CD1c-positive myeloid dendritic cell (primary cell): ENCODE results near the gene MAX.

Experiments
- DNase-seq: peaks from one replicate; pipeline ENCODE4 v3.0.0-alpha.2; 2016; ENCODE audit errors: extremely low spot score

MAX gene, protein sequence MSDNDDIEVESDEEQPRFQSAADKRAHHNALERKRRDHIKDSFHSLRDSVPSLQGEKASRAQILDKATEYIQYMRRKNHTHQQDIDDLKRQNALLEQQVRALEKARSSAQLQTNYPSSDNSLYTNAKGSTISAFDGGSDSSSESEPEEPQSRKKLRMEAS

DNA sequence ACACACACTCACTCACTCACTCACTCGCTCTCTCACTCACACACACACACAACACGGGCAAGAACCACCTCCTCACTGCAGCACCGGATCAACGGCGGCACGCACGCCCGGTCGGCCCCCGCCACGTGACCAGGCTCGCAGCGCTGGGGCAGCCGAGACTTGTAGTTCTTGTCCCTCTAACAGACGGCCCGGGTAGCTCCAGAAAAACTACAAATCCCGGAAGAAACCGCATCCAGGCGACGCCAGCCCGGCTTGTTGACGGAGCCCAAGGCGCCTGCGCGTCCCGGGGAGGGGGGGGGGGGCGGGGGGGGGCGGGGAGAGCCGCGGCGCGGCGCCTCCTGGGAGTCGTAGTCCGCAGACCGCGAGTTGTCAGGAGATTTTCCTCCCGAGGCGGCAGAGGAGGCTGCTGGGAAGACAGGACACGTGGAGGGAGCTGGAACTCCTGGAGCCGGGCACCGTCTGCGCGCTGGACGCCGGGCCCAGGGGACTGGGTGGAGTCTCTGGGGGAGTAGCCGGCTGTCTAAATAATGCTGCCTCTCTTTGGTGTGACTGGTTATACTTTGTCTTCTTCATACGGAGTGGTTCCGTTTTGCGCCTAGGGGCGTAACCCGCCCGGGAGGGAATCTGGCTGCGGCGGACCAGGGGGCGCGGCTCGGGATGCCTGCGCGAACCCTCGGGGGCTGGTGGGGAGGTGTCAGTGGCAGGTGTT, at the start of gene MAX:
Gene MAX (minus strand): TSS at position 77 of the 709 bp plus-strand sequence. CDS start 178 bp downstream, outside the sequence.
- peak; percentile 99 for DNase-seq

DNA sequence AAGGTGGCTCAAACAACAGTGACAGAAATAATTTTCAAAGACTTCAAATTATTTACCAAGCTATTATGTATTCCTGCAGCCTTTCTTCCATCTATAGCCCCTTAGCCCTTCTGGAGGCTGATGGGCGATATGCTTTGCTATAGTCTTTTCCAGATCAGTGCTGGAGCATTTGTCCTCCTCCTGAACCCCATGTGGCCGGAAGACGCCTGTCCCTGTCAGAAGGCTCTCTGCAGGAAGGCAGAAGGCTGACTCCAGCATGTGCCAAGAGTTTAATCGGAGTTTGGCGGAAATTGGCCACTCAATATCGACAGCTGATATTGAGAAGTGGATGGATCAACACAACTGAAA, 49.3 kb upstream of the MAX start:
- no peak for DNase-seq

DNA sequence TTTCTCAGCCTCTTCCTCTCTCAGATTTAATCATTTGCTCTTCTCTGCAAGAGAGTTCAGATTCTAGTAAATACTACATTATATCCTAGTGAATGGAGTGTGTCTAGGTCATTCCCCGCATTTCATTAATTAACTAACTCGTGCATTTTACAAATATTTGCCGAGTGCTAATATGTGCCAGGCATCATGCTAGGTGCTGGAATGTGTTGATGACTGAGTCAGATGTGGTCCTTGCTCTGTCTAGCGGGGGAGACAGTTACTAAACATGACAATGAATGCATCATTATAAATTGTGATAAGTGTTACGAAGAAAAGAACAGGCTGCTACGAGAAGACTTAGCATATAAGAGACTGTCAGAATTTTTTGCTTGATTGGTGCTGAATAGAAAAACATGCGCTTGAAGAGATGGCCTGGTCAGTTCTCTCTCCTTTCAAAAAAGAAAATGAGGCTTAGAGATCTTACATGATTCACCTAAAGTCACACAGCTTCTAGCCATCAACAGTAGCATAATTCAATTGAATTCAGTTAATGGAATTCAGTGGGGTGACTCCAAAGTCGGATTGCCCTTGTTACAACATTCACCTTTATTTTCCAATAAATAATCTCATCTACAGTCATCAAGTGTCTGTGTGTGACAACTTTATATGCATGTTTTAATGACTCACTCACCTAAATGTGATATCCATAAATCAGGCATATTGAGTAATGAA, 48.7 kb upstream of the MAX start:
- no peak for DNase-seq

DNA sequence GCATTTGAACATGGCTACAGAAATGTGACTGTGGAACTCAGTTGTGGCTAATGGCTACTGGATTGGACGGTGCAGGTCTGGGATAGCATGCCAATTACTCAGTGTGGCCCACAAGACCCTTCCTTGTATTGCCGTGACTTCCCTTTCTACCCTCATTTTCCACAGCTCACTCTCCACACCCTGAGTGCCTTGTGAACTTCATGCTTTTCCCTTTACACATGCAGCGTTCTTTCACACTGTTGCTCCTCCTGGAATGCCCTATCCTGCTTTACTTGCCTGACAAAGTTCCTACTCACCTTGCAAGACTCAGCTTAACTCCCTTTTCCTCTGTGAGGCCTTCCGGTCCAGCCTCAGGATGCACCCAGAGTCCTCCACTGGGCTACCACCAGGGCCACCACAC, 46.8 kb upstream of the MAX start:
- no peak for DNase-seq

DNA sequence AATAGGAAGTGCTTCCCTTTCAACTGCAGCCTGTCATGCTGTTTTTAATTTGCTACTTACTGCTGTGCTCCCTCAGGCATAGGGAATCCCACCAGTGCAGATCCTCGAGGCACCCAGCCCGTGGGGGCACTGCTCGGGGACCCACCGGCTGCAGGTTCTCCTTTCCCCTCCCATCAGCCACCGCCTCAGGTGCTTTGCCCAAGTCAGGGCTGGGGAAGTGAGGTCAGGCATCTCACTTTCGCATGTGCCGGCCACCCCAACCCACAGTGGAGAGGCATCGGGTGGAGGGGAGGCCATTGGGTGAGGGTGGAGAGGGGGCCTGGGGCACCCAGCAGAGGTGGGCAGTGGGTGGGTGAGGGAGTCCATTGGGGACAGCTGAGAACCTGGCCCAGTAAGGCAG, 41.9 kb upstream of the MAX start:
- no peak for DNase-seq

DNA sequence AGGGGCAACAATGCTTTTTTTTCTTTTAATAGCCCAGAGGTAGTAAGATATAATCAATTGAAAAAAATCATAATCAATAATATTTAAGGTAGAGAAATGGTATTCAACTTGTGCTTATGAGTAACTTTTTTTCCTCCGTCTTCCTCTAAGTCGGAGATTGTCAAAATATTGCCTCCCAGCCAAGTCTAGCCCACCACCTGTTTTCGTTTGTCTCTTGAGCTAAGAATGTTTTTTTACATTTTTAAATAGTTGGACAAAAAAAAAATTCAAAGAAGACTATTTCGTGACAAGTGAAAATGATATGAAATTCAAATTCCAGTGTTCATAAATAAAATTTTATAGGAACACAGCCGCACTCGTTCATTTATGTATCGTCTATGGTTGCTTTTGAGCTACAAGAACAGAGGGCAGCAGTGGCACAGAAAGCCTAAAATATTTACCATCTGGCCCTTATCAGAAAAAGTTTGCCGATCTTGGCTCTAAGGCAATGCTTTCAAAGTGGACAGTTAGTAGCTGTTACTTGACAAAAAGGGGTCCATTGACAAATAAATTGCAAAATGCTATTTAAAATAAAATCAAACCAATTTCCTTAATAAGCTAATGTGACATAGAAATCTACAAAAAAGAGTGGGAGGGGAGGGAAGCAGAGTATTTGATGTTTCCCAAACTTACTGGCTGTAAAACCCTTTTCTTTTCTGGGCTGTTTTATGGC, 40.8 kb upstream of the MAX start:
- no peak for DNase-seq

DNA sequence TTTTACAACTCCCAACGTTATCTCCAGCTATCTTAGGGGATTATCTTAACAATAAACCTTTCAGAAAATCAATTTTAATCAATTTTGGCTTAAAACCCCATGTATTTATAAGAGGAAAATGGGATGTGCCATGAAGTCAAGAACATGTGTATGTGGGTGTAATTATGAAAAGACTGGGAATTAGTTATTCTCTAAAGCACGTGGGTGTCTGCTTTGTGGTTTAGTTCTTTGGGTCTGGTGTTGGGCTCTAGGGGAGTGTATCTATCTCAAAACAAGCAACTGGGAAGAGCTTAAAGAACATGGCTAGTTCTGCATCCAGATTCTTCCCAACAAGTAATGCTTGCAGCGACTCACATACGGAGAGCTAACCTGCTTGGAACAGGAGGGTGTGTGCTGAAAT, 40.1 kb upstream of the MAX start:
- DNase-seq = no peak

DNA sequence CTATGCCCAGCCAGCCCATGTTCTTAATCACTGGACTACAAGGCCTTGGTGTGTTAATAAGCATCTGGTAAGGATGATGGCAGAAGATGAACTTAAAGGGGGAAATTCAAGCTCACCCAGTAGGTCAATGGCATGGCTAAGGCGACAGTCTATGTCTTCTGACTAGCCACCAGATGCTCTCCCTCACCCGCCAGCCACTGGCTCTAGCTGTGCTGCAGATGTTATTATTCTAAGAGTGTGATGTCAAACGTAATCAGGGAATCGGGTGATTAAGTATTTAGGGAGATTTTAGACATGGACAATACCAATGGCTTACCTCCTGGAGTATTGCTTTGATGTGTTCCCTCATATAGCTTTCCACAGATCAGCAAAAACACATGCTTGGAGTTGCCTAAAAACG, 39.2 kb upstream of the MAX start:
- no peak for DNase-seq

DNA sequence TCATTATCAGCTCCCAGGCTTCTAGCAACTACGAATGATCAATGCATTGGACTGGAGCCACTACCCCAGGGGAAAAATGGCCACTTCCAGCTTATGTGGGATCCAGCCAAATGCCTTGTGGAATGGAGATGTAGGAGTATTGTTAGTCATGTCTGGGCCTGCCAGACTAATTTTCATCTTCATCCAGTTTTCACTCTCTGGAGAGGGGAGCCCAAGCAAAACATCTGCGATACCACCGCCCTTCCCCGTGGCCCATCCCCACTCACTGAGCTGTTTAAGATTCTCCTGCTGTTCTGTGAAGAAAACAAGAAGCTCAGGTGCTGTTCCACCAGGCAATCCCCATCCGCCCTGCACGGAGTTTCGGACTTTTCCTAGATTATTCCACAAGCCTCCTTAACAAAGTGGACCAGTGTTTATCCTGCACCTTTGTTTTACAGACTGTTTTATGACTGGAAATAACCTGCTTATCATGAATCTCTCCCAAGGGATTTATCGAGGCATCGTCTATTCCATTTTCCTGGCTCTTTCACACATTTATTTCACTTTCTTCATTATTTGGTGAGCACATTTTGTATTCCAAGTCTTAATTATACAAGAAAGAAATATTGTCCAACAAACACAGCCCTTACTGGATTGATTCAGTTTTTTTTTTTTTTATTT, 35.5 kb upstream of the MAX start:
- no peak for DNase-seq

DNA sequence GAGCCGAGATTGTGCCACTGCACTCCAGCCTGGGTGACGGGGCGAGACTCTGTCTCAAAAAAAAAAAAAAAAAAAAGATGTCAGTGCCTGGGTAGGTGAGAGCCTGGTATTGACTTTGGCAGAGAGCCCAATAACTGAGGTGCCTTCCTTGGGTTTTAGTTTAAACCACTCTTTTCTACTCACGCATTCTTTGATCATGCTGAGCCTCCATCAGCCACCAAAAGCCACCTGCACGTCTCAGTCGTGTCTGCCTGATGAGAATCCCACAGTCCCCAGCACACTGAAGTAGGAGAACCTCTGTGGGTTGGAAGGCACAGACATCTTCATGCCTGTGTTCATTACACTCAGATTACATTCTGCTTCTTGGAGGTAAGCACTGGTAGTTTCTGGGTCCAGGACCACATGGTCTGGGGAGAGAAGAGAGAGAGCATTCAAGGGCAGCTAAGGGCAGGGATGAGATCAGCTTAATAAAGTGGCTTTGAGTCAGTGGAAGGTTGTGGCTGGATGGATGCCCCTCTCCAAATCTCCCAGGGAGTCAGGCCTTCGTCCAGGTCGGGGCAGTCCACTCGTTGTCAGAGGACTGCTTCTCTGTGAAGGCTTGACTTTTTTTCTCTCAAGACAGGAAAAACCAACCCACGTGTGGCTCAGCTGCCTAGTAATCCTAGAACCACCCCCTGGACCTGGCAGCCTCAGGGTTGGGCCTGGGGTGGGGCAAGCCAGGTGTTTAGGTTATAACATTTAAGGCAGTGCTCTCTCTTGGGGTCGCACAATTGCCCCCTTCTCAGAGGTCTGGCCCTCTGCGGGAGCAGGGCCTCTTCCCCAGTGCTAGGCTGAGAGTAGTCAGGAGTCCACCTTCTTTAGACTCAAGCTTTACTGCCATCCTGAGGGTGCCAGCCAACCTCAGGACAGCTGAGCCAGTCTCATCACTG, 32.6 kb upstream of the MAX start:
- no peak for DNase-seq

DNA sequence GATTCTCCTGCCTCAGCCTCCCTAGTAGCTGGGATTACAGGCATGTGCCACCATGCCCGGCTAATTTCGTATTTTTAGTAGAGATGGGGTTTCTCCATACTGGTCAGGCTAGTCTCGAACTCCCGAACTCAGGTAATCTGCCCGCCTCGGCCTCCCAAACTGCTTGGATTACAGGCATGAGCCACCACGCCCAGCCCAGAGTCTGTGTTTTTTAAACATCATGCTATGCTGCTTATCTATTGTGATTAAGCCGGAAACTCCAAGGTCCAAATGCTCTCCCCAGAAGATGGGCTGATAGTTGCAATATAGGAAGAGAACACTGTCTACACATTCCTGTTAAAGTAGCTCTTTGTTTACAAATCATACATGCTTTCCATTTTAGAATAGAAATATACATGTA, 30.5 kb upstream of the MAX start:
- DNase-seq = no peak

DNA sequence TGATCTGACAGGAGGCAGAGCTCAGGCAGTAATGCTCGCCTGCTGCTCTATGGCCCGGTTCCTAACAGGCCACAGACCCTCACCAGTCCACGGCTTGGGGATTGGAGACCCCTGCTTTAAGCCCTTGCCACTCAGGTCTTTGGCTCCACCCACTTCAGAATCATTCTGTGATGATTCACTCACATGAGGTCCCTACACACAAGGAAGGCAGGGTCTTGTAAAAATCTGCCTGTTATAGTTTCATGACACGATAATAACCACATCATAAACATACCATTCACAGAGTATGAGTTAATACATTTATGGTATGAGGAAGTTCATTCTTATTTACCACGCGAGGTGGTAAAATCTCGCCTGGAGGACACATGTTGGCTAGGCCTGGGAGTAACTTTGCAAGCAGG, 29.0 kb upstream of the MAX start:
- DNase-seq = no peak

DNA sequence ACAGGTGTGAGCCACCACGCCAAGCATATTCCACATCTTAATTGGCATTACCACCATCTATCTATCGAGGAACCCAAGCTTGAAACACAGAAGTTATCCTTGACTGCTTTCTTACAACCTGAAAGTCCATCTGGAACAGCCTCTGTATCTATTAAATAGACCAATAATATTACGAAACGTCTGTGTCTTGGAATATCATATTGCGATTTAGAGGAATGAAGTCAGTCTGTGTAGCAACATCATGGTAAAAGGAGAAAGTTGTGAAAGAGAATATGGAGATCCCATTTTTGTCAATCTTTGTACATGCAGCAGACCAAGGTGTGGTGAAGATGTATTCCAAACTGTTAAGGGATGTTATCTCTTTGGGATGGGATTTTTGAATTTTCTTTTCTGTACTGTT, 25.8 kb upstream of the MAX start:
- DNase-seq = no peak

DNA sequence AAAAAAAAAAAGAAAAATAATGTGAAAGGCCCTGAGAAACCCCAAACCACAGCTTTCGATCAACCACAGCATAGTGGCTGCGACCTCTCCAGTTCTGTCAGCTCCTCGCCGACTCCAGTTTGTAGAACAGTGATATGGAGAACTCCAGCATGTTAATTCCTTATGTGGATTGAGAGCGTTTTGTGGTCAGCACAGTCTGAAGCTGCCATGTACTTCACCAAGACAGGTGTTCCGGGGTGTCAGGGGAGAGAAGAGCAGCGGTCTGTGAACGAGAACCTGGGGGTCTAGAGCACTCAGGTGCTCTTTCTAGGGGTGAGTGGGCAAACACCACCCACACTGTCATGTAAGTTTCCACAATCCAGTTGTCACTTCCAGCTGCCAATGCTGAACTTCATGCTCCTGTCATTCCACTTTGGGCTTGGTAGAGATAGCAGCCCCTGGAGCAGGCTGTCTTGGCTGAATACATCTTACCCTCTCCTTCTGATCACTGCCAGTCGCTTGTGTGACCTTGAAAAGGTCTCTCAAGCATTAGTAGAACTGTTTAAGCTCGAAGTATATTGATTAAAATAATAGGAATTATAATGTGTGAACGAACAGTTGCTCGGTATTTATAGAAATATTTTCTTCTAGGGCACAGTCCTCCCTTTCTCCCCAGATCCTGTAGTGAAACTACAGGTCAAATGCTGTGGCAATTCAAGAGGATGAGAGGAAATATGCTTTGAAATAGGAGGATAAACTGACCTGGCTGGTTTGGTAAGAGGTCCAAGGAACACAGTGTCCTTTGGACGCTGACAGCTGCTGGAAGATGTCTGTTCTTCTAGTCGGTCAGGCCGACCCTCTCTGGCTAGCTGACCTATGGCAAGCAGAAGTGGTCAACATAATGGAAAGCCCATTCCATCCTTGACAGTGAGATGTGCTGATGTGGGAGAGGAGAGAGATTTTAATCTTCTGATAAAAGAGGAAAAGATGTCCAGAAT, 15.7 kb upstream of the MAX start:
- no peak for DNase-seq

DNA sequence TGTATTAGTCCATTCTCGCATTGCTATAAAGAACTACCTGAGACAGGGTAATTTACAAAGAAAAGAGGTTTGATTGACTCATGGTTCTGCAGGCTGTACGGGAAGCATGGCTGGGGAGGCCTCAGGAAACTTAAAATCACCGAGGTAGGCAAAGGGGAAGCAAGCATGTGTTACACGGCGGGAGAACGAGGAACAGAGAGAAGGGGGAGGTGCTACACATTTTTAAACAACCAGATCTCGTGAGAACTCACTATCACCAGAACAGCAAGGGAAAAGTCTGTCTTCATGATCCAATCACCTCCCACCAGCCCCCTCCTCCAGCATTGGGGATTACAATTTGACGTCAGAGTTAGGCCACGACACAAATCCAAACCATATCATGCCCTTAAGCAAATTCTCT, 13.3 kb upstream of the MAX start:
- peak; percentile 45 for DNase-seq

DNA sequence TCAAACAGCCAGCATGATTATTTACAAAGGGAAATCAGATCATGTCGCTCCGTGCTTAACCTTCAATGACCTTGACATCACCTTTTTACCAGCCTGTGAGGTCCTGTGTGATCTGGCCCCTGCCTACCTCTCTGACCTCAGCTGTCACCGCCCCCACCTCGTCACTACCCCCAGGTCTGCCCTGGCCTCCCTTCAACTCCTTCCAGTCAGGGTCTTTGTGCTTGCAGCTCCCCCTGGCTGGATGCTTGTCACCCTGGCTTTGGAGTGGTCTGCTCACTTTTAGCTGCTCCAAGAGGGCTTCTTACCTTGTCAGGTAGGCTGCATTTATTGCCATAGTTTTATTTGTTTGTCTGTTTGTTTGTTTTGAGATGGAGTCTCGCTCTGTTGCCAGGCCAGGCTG, 8.2 kb upstream of the MAX start:
- no peak for DNase-seq

DNA sequence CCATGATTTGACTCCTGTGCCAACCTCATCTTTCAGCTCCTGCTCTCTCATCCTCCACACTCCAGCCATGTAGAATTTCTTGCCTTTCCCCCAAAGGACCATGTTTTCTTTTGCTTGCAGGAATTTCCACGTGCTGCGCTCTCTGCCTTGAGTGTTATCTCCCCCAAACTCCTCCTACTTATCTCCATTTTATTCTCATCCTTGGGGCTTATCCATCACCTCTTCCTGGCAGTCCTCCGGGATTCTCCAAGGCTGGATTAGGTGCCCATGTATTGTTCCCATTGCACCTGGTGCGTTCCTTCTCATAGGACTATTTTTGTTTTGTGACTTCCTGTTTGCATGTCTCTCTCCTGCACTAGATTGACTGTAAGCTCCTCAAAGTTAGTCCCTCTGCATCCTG, 7.0 kb upstream of the MAX start:
- DNase-seq = no peak

DNA sequence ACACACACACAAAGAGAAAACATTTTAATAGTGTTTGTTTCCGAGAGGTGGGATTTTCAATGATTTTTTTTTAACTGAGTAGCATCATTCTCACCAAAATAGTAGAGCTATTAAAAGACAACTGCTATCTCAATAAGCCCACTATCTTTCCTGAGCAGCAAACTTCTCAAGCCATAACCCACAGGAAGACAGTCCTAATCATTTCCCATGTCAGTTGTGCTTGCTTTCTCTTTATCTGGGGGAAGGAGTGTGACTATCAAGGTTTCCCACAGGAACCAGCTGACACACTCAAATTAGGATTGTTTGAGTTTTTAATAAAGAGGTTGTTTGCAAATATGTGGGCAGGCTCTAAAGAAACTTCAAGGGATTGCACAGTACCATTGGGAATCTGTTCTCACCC, 4.9 kb upstream of the MAX start:
- DNase-seq = no peak

DNA sequence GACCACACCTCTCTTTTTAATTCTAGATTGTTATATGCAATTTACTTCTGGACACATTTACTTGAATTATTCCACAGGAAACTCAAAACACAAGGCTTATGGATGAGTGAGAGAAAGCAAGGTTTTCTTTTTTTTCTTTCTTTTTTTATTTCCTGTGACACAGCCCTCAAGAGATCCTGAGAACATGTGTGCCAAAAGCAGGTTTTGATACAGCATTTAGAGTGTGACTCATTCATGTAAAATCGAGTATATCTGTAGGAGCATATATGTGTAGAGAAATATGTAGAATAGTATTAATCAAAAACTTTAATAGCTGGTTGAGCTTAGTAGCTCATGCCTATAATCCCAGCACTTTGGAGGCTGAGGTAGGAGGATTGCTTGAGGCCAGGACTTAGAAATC, 4.4 kb upstream of the MAX start:
- no peak for DNase-seq

DNA sequence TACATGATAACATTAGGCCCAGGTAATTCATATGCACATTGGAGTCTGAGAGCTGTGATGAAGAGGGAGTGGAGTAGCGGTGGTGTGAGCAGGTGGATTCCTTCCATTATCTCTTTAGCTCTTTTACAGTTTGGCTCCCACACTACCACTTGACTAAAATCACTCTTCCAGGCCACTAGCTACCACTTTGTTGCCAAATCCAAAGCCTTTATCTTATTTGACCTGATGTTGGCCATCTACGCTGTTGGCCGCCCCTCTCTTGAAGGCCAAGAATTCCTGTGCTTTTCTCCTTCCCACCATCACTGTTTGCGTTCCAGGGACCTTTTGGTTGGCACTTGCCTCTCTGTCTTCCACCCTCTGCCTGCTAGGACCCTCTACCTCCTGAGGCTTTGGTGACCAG, 4.0 kb upstream of the MAX start:
- DNase-seq = no peak
